GM18520 (cell line): ENCODE measurements around the gene ACVR1.
A peak's percentile ranks its signal among the peaks of the same experiment; 100 is the strongest.
"Not testable (repeated sequence)": the region's sequence is repeated elsewhere in the genome, so short reads cannot be mapped to it uniquely, and the experiment has no call there.

Experiments
- ATAC-seq: cut with Tn5 transposase; IDR thresholded peaks from one replicate; pipeline ENCODE4 v1.9.1; 2021; ENCODE audit not compliant: unreplicated experiment

ACVR1 gene

DNA sequence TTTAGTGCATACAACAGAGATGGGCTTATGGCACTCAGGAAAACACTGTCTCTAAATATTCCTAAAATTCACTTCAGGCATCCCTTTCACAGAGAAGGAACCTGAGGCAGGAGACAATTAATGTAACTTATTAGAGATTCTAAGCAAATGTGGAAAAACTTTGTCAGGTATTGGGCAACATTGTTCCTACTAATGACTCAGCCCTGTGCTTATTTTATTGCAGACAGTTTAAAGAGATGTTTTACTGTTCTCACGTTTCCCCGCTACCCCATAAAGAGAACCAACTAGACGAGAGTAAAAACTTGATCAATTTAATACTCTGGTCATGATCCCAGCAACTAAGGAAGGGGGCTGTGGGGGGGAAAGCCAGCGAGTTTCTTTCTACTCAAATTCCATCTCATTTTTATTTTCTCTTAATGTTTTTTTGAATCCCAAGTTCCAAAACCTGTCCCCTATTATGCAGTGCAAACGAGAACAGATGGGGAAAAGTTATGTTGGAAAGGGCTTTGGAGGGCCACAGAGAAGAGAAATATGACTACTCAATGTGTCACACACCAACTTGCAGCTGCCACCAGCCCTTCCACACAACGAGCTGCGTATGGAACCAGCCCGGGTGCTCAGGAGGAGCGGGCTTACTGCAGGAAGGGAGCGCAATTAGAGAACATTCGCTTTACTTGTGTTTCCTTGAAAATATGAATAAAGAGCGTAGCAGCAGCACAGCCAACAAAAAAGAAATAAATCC is 18.7 kb upstream of the ACVR1 start:
- no peak for ATAC-seq

DNA sequence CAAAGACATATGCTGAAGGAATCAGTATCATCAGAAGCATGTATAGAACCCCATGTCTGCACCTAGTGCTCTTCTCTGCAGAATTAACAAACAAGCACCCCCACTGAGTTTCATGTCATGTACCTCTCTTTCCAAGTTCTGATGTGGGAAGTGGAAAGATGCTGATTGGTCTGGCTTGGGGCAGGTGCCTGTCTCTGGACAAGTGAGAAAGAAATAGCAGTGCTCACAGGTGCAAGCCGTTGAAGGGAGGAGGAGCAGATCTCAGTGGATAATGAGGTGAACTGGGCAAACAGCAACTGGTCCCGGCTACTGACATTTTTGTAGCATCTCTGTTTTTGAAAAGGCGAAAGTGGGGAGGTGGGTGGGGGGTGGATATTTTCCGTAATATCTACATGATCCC is 17.5 kb upstream of the ACVR1 start:
- no peak for ATAC-seq

DNA sequence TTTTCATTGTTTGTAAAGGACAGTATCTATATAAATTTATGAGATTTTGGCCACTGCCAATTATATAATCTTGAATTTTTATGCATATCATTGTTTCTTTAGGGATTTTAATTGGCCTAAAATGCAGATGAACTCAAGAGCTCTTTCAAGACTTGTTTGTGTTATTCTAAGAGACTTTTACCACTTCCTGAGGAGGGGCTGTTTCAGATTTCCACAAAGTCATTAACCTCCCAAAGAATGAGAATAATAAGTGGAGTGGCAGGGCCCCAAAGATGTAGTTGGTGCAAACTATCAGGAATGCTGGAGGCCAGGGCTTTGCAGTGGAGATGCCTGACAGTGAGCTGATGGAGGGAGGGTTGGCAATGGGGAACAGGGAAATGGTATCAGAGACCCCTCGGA is 15.5 kb upstream of the ACVR1 start:
- ATAC-seq, result no peak

DNA sequence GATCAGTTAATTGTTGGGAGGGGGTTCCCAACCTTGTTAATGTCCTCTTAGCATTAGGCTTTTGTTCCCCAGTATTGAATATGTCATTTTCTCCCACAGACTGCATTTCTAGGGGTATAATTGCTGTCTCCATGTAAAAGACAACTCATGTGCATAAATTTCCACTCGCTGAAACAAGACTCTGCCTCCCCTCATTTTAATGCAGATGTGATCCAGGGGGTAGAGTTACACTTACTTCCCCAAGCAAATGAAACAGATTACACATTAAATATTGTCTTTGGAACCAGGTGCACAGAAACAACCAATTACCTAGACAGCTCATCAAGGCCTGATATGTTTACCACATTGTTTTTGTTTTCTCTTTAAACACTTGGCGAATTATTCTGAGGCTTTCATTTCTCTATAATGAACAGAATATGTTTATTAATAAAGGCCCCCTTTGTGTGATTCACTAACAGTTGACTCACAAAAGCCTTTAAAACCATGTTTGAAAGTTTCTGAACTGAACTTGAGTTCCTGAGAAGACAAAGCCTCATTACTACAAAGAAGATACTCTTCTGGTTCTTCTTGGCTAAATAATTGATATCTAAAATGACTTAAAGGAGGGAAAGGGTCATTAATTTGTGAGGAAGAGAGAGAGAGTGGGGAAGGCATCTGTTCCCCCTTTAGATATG is 15.0 kb upstream of the ACVR1 start:
- ATAC-seq, result no peak

DNA sequence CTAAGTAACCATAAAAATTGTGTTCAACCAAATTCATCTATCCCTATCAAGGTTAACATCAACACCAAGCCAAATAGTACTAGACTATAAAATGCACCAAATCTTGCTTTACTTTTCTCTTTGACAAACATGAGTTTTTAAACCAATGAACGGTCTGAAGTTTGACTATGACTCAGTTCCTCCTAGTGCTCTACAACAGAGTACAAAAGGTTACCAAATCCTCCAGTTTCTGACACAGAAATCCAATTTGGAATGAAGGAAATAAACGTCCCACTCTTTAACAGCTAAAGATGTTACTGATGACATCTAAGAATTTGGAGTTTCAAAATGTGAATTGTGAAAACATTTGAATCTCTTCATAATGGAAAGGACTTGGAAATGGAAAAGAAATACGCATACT is 11.8 kb upstream of the ACVR1 start:
- no peak for ATAC-seq

DNA sequence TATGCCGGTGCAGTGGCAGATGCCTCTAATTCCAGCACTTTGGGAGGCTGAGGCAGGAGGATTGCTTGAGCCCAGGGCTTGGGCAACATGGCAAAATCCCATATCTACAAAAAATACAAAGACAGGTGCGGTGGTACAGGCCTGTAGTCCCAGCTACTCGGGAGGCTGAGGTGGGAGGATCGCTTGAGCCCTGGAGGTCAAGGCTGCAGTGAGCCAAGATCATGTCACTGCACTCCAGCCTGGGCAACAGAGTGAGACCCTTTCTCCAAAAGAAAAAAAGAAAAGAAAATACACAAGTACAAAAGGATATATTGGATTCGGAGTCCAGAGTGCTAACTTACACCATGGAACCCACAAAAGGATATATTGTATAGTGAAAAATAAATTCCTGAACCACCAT is 8.4 kb upstream of the ACVR1 start:
- ATAC-seq, result not testable (repeated sequence)

DNA sequence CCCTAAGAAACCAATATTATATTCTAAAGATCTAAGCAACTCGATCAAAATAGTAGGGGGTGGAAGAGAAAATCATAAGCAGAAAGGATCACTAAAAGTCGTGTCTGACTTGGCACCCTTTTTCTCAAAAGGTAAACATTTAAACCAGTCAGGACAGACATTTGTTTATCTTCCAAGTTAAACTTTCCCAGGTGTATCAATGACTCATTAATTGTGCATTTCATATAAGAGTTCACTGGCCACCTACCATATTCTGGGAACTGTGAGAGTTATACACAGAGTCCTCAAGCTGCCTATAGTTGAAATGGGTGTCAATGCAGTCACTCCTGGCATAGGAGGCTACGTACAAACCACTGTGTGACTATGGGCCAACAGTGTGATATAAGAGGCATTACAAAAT is 4.8 kb upstream of the ACVR1 start:
- no peak for ATAC-seq

DNA sequence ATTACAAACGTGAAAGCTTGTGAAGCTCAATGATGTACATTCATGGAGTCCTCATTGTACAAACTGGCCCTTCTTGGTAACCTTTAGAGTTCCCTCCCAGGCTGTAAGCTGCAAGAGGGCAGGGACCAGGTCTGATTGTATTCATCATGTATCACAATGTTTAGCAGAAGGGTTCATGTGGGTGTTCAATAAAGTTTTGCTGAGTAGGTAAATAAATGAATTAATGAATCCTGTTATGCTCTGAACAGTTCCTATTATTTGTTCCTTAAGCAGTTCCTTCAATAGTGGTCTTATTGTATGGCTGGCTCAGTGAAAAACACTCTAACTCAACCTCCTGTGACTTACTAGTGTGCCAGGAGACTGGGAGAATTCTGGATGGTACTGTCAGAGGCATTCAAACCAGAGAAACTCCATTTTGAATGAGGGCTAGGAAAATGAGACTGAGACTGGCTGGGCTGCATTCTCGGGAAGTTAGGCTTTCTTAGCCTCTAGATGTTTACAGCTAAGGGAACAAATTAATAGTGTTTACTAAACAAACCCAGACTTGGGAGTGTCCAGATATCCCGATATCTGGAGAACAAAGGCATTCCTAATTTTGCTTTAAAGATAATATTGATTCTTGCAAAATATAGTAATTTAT is 1.8 kb upstream of the ACVR1 start:
- no peak for ATAC-seq

DNA sequence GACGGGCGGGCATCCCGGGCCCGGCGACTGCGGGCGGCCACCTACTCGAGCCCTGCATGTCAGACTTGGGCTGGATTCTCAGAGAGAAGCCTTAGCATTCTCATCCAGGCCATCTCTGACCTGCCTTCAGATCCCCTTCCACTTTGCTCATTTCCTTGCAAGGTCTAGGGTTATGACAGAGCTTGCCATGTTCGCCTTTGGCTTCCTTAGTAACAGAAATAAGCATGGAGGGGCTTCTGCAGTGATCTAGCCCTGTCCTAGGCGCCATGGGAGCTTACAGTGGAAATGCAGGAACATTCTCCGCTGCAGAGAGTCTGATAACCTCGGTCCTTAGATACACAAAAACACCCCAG is 632 bp upstream of the ACVR1 start:
- no peak for ATAC-seq

DNA sequence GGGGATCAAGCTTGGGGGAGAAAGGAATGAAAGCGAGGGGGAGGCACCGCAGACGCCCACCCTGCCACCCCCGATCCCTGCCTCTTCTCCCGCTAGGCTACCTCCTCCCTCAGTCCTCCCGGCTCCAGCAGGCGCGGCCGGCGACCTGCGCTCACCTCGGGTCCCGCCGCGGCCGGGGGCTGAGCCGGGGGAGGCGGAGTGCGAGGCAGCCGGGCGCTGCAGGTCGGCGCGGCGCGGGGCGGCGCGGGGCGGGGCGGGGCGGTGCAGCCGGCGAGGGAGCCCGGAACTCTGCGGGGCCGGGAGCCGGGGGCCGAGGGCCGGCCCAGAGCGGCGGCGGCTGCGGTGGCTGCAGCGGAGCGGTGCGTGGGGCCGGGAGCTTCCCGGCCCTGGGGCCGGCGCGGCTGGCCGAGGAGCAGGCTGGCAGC is 477 bp downstream of the ACVR1 start:
- peak; percentile 16 for ATAC-seq

DNA sequence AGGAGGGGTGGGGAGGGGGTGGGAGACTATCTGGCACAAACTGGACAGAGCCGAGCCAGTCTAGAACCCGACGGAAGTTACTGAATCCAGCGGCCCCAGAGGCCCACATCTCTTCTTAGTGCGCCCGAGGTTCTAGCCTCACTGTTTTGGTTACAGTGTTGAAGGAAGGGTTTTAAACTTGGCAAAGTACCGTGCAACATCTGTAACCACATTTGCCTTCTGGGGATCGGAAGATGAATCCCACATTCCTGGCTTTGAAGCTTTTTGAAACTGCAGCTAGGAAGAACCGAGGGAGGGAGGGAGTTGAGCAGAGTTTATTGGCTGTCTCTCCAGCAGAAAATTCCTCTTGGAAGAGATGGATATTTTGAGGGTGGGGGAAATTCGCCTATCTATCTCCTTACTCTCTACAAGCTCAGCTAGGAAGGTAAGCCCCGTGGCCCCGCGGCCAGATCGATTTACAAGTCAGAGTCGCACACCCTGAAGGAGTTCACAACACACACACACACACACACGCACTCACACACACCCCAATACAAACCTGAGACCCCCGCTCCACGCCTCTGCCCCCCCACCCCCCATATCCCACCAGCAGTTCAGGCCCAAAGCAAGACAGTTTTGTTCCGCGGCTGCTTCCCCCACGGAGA is 1.0 kb downstream of the ACVR1 start:
- no peak for ATAC-seq

DNA sequence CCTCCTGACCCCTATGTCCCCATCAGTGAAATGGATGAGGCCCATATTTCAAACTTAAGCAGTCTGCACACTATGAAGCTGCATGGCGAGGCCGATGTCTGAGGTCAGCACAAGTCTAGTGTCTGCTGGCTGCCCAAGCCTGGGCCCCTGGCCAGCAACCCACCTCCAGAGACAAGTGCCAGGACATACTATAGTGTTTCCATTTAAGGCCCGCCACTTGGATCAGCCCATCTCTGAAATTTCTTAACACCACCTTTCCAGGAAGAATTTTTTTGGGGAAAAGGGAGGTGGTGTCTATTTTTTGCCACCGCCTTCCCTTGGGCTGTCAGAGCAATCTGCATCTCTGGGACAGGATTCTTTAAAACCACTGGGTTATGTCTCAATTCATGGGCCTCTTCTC is 1.8 kb downstream of the ACVR1 start:
- no peak for ATAC-seq

DNA sequence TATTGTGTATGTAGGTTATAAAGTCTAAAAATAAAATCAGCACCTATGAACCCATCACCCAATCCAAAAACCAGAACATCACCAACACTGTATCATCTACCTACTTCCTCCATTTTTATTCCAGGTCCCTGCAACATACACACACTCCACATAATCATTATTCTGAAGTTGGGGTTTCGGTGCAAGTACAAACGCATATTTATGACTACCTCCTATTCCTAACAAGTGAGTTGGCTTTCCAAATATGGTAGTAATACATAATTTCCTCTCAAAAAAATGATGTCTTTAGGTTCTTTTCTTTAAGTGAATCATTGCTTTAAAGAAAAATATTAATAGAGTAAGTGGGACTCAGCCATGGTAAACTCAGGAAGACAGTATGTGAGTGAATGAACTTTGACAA is 3.3 kb downstream of the ACVR1 start:
- no peak for ATAC-seq

DNA sequence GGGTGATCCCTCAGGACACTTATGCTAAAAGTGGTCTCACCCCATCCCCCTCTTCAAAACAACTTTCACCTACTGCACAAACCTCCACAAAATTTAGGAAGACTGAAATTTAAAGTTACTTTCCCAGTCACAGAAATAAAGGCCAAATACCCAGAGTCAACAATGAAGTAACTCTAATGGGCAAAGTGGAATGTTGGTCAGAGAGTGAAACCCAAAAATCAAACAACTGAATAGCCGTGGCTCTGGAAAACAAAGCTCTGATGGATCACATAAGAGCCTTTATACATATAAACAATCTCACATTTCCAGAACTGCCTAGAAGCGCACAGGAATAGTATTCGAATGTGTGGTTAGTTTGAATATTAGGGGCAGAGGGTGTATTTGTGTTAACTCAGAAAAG is 4.7 kb downstream of the ACVR1 start:
- no peak for ATAC-seq

DNA sequence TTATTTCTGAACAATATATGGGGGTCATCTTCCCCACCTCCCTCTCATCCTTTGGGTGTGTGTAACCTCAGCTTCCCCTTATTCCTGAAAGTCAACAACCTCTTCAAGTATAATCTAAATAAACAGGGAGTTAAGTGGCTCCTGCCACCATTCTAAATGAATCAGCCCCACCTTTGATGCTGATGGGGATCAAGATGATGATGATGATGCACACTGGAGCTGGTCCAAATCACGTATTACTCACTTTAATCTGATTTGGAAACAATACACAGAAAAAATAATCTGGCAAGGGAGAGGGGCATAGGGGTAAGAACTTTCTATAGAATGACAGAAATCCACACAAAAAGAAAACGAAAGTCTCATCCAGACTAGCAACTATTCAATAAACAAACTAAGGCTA is 7.1 kb downstream of the ACVR1 start:
- ATAC-seq, result no peak

DNA sequence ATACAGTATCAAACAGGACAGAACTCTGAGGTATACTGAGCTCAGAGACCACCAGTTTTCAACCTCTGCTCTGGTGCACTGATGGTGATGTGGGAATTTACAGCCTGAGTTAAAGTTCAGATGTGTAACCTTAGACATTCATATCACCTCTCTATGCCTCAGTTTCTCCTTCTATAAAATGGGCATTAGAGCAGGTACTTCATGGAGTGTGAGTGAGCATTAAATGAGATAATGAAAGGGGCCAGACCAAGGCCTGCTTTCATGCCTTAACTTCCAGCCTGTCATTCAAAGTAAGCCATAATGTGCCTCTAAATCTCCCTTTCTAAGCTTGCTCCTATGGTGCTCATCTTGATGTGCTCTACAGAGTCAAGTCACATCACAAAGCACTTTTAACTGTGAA is 8.4 kb downstream of the ACVR1 start:
- no peak for ATAC-seq

DNA sequence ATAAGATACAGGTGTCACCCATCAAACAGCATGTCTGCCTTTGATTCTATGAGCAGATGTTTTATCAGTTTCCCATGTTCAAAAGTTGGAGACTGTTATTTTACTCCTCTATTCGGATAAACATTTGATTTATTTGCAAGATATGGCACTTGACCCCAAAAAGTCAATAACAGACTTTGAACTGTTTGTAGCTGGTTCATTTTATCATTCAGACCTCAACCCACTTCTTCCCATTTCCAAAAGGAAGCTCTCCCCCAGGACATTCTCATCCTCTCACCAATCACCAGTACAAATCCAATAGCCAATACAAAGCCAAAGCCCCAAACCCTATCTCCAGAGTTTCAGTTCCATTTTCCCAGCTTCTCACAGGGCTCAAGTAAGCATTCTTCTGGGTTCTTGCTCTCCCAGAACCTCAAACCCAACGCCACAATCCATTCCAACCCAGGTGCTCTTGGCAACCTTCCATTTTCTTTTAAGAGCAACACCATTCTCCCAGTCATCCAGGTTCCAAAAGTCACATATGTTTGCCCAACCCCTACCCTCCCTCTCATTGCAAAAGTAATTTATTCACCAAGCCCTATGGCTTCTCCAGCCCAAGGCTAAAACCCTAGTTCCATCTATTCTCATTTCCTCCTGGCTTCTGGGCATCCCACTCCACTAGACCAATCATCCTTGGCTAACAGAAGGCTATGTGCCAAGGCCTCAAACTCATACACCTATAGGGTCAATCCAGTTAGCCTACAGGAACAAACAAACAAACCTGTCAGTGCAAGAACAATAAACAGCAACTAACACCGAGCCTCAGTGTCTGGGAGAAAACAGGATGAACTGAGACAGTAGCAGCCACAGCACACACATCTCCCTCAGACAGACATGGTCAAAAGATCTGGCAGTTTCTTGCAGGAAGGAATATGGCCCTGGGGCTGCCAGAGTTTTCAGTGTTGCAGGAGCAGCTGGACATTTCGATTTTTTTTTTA is 9.2 kb downstream of the ACVR1 start:
- ATAC-seq, result no peak

DNA sequence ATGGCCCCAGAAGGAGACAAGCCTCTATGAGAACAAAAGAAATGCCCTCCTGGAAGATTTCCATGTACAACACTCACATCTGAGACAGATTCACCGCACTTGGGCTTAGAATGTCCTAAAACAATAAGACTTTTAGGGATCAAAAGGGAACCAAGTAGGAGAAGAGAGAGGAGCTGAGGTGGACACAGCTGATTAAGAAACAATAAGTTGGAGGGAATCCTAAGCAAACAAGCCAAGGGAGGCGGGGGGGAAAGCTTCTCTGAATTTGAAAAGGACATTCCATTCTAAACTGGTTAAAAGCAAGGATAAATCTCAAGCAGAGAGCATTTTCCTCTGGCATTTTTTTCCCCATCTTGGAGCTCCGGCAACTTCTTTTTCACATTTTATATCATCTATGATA is 9.9 kb downstream of the ACVR1 start:
- ATAC-seq, result no peak

DNA sequence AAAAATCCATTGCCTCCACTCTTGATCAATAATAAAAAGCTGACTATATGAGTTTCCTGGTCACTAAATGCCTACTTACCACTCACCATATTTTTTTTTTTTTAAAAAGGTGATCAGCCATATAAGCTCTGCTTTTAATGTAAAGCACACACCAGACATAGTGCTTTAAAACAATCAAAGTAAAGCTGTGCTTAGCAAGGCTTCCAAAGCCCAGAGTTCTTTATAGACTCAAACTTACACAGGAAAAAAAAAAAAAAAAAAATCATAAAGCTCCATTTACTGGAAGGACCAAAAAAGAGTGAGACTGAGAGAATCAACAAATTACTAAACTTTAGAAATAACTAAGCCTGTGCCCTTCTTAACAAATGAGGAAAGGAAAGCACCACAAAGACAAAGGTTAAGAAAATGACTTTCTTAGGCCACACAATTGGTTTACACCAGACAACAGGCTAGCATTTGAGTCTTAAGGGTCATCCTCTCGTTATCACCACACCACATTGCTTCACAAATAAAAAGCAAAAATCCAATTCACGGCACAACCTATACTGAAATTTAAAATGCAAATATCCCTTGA is 11.2 kb downstream of the ACVR1 start:
- ATAC-seq, result no peak

DNA sequence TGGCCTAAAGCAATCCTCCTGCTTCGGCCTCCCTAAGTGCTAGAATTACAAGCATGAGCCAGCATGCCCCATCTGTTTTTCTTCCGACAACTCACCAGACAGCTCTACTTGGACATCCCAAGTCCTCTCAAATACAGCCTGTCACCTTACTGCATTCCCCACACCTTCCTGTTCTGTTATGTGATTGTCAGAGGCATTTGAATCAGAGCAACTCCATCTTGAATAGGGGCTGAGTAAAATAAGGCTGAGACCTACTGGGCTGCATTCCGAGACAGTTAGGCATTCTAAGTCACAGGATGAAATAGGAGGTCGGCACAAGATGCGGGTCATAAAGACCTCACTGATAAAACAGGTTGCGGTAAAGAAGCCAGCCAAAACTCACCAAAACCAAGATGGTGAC is 17.3 kb downstream of the ACVR1 start:
- no peak for ATAC-seq

DNA sequence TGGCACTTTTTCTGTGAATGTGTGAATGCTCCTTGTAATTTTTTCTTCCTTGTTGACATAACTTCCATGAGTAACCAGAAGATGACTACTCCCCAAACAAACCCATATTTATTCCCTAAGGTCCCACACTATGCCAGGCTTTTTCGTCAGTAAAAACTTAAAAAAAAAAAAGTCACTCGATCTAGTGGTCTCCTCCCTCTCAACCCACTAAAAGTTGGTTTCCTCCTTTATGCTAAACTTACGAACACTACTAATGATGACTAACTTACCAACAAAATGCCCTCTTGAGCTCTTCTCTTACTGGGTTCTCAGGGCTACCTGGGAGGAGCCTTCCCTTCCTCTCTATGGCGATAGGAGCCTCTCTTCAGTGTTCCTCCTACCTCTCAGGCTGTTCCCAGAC is 18.2 kb downstream of the ACVR1 start:
- ATAC-seq, result no peak
